Smooth muscle cell (in vitro differentiated cells): Measurements from ENCODE around the gene ABHD5. TPM values are rescaled to one million over a fixed set of nuclear protein-coding genes. Genes with fewer than 3 reads are reported as not detected.

ENCODE experiments used
- DNase-seq: peaks from one replicate; lab custom pipeline; 2025; ENCODE audit not compliant: unreplicated experiment; lab: John Stamatoyannopoulos, UW
- H2AFZ ChIP-seq: fragments of 200-600 bp; sonication (generic); 2 replicates; pipeline ENCODE4 v1.6.0; 2016; ENCODE audit warnings: antibody characterized with exemption, low read depth, mild to moderate bottlenecking
- H3F3A ChIP-seq: fragments of 200-600 bp; sonication (generic); 2 replicates; pipeline ENCODE4 v1.6.0; 2017; ENCODE audit warnings: antibody characterized with exemption, low read depth
- H3K27ac ChIP-seq: fragments of 200-600 bp; sonication (generic); 2 replicates; pipeline ENCODE4 v1.5.1; 2016; ENCODE audit warnings: low read depth, mild to moderate bottlenecking
- H3K27me3 ChIP-seq: fragments of 200-600 bp; sonication (generic); 2 replicates; pipeline ENCODE4 v1.6.1; 2016; ENCODE audit warnings: low read depth, mild to moderate bottlenecking
- H3K36me3 ChIP-seq: fragments of 200-600 bp; sonication (generic); 2 replicates; pipeline ENCODE4 v1.5.1; 2016; ENCODE audit warnings: low read depth
- H3K4me1 ChIP-seq: fragments of 200-600 bp; sonication (generic); 2 replicates; pipeline ENCODE4 v1.5.1; 2016; ENCODE audit warnings: low read depth
- H3K4me2 ChIP-seq: fragments of 200-600 bp; sonication (generic); 2 replicates; pipeline ENCODE4 v1.6.0; 2016; ENCODE audit warnings: mild to moderate bottlenecking
- H3K4me3 ChIP-seq: fragments of 200-600 bp; sonication (generic); 2 replicates; pipeline ENCODE4 v1.5.1; 2016; ENCODE audit warnings: mild to moderate bottlenecking
- H3K79me2 ChIP-seq: fragments of 200-600 bp; sonication (generic); 2 replicates; pipeline ENCODE4 v1.6.0; 2016; ENCODE audit warnings: low read depth, mild to moderate bottlenecking
- H3K9ac ChIP-seq: fragments of 200-600 bp; sonication (generic); 2 replicates; pipeline ENCODE4 v1.6.0; 2016; ENCODE audit warnings: low read depth
- H3K9me3 ChIP-seq: fragments of 200-600 bp; sonication (generic); replicated peaks from 2 replicates; pipeline ENCODE4 v1.5.1; 2016; ENCODE audit warnings: low read depth
- H4K20me1 ChIP-seq: fragments of 200-600 bp; sonication (generic); 2 replicates; pipeline ENCODE4 v1.6.0; 2016; ENCODE audit warnings: low read depth
- WGBS: methylation state at CpG from one replicate; pipeline ENCODE4 v1.1.7; 2016; ENCODE audit warnings: low lambda C conversion rate; 5-methylcytosine and 5-hydroxymethylcytosine counted together
- polyA plus RNA-seq: library from polyadenylated mRNA; unstranded; fragments of >200 nt; fragmentation: Nextera tagmentation; extraction: Ambion mirVana; gene quantifications from 2 replicates; pipeline ENCODE4 v1.2.1, GENCODE V29; 2016
- total RNA-seq: library from RNA; depleted of rRNA; stranded (reverse); fragments of >200 nt; gene quantifications from 2 replicates; pipeline ENCODE4 v1.2.3, GENCODE V29; 2014
- TF ChIP-seq, protein P1 (sequence below): fragments of 200-600 bp; sonication (generic); IDR thresholded peaks from 2 replicates; pipeline ENCODE4 v1.5.1; 2017; ENCODE audit warnings: borderline replicate concordance, mild to moderate bottlenecking, antibody characterized with exemption; ENCODE audit not compliant: insufficient read depth, poor library complexity, severe bottlenecking

The ABHD5 gene
- total and polyA plus RNA-seq, 2 experiments from 2014 or later = 8.6 to 9.3 TPM

DNA sequence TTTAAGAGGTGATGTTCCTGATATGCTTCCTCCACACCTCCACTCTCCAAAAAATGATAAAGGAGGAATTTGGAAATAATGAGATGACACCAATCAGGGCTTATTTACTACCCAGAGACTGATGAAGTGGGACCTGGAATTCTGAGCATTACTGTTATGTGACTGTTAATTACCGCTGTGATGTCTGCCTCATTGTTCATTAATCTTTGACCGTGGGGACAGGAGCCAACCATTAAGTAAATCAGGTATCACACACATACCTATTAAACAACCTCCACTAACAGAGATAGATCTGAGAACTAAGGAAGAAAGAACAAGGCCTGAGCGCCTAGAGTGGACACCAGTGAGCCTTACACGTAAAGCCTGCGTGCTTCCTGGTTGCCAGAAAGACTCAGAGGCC is 37.7 kb downstream of the ABHD5 start:
- no peaks in the 10 kb centered on the region for H3K27me3 ChIP-seq
- WGBS = 86% methylated on average over 5 of the region's 5 CpGs
- no peak overlapping the region for H3K4me3 ChIP-seq
- H3K4me2 ChIP-seq = no peak overlapping the region
- no peaks in the 10 kb centered on the region for H3K4me1 ChIP-seq
- TF ChIP-seq, protein P1, sequence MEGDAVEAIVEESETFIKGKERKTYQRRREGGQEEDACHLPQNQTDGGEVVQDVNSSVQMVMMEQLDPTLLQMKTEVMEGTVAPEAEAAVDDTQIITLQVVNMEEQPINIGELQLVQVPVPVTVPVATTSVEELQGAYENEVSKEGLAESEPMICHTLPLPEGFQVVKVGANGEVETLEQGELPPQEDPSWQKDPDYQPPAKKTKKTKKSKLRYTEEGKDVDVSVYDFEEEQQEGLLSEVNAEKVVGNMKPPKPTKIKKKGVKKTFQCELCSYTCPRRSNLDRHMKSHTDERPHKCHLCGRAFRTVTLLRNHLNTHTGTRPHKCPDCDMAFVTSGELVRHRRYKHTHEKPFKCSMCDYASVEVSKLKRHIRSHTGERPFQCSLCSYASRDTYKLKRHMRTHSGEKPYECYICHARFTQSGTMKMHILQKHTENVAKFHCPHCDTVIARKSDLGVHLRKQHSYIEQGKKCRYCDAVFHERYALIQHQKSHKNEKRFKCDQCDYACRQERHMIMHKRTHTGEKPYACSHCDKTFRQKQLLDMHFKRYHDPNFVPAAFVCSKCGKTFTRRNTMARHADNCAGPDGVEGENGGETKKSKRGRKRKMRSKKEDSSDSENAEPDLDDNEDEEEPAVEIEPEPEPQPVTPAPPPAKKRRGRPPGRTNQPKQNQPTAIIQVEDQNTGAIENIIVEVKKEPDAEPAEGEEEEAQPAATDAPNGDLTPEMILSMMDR = no peak
- H3F3A ChIP-seq = no peaks in the 10 kb centered on the region
- H3K27ac ChIP-seq = no peak overlapping the region
- H3K9me3 ChIP-seq = no peaks in the 10 kb centered on the region
- no peaks in the 10 kb centered on the region for H3K79me2 ChIP-seq
- H2AFZ ChIP-seq = no peak overlapping the region
- H3K36me3 ChIP-seq = no peaks in the 10 kb centered on the region
- H4K20me1 ChIP-seq = no peaks in the 10 kb centered on the region
- no peak for DNase-seq
- no peak overlapping the region for H3K9ac ChIP-seq

DNA sequence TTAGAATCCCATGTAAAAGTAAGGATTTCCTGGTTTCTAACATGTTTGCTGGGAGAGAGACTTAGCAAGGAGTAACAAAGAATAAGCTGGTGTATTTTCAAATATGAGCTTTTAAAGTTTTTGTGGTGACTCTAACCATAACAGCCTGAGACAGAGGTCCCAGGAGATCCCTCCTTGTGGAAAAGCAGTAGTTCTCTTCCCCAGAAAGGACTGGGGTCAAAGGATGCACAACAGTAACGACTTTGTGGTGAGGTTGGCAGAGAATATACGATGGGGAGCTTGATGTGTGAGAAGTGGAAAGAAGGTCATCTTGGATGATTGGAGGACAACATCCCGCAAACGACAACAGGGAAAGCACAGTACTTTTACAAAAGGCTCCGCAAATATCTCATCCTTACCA is 38.2 kb downstream of the ABHD5 start:
- Histone ChIP-seq H3K36me3 (no peaks in the 10 kb centered on the region), H3F3A (no peaks in the 10 kb centered on the region), H4K20me1 (no peaks in the 10 kb centered on the region), H3K4me2 (no peak overlapping the region), H3K4me1 (no peaks in the 10 kb centered on the region), H3K27me3 (no peaks in the 10 kb centered on the region), H3K9me3 (no peaks in the 10 kb centered on the region), H3K27ac (no peak overlapping the region), H3K4me3 (no peak overlapping the region), H3K79me2 (no peaks in the 10 kb centered on the region), H2AFZ (no peak overlapping the region), H3K9ac (no peak overlapping the region)
- WGBS = 97% methylated on average over 5 of the region's 5 CpGs
- TF ChIP-seq, protein P1 = no peak
- DNase-seq = no peak

DNA sequence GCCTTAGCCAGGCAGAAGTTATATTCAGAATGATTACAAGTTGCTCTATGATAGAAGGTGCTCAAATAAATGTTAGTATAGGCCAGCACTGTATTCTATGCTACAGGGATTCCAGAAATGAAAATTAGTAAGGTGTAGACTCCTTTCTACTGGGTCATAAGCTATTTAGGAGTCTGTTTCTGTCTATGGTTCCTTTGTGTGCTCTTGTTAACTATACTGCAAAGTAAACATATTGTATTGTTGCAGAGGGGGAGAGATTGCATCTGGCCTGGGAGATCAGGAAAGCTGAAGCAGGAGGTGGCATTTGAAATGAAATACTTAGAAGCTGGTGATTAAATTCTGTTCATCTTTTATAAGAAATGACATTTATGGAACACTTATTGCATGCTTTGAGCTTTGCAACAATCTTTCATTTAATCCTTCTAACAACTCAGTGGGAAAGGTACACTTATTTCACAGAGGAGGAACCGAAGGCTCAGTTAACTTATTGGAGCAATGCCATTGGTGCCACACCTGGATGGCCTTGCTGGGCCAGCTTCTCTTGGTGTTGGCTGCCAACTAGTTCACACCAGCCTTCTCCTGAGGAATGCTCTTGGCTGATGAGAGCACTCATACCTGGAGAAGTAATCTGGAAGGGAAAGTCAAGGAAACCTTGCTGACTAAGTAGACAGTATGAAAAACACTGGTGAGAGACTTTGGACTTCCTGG is 39.1 kb downstream of the ABHD5 start:
- Histone ChIP-seq H3K9ac (no peak overlapping the region), H3K4me2 (no peak overlapping the region), H2AFZ (no peak overlapping the region), H3K27me3 (no peaks in the 10 kb centered on the region), H3K4me3 (no peak overlapping the region), H3K79me2 (no peaks in the 10 kb centered on the region), H4K20me1 (no peaks in the 10 kb centered on the region), H3F3A (no peaks in the 10 kb centered on the region), H3K4me1 (no peaks in the 10 kb centered on the region), H3K9me3 (no peaks in the 10 kb centered on the region), H3K27ac (no peak overlapping the region), H3K36me3 (no peaks in the 10 kb centered on the region)
- WGBS = 93% methylated on average over 1 of the region's 1 CpG
- DNase-seq = no peak
- TF ChIP-seq, protein P1 = no peak
